SK-N-SH treated with all-trans-retinoic acid at 6 μM for 48 hours (cell line): ENCODE results near the gene LUC7L2.

ENCODE experiments used
- ATAC-seq: fragments of 200-7000 bp; cut with Tn5 transposase; 3 replicates; pipeline ENCODE4 v1.9.1; 2020; ENCODE audit warnings: mild to moderate bottlenecking, moderate library complexity
- ARNTL ChIP-seq: fragments of 450-650 bp; formaldehyde crosslinking; IDR thresholded peaks from 2 replicates; pipeline ENCODE4 v1.5.0; 2020; ENCODE audit warnings: low read depth, mild to moderate bottlenecking, moderate library complexity, borderline replicate concordance
- BACH2 ChIP-seq: fragments of 250-450 bp; sonication (Bioruptor Pico); IDR thresholded peaks from 2 replicates; pipeline ENCODE4 v1.9.0; 2021; ENCODE audit warnings: mild to moderate bottlenecking, borderline replicate concordance
- CSDC2 ChIP-seq: fragments of 250-450 bp; sonication (Bioruptor Pico); IDR thresholded peaks from 2 replicates; pipeline ENCODE4 v1.5.0; 2020; ENCODE audit warnings: mild to moderate bottlenecking, moderate library complexity
- CSRNP3 ChIP-seq: fragments of 250-450 bp; sonication (Bioruptor Pico); IDR thresholded peaks from 2 replicates; pipeline ENCODE4 v1.5.1; 2021; ENCODE audit warnings: mild to moderate bottlenecking, moderate library complexity
- ESRRG ChIP-seq: fragments of 250-450 bp; sonication (Bioruptor Pico); IDR thresholded peaks from 2 replicates; pipeline ENCODE4 v1.6.1; 2021; ENCODE audit warnings: mild to moderate bottlenecking
- GLIS3 ChIP-seq: fragments of 250-450 bp; sonication (Bioruptor Pico); IDR thresholded peaks from 2 replicates; pipeline ENCODE4 v1.5.0; 2020; ENCODE audit warnings: mild to moderate bottlenecking, moderate library complexity
- ISL1 ChIP-seq: fragments of 250-450 bp; sonication (Bioruptor Pico); IDR thresholded peaks from 2 replicates; pipeline ENCODE4 v2.1.2; 2022; ENCODE audit warnings: mild to moderate bottlenecking, moderate library complexity
- OSR1 ChIP-seq: fragments of 250-450 bp; sonication (Bioruptor Pico); IDR thresholded peaks from 2 replicates; pipeline ENCODE4 v1.8.0; 2022; ENCODE audit warnings: moderate library complexity, mild to moderate bottlenecking, inconsistent platforms
- RARB ChIP-seq: fragments of 250-450 bp; sonication (Bioruptor Pico); IDR thresholded peaks from 2 replicates; pipeline ENCODE4 v1.8.0; 2021; ENCODE audit warnings: mild to moderate bottlenecking, moderate library complexity
- SNAI2 ChIP-seq: fragments of 250-450 bp; sonication (Bioruptor Pico); IDR thresholded peaks from 2 replicates; pipeline ENCODE4 v1.5.0; 2020; ENCODE audit warnings: mild to moderate bottlenecking, moderate library complexity
- TCF4 ChIP-seq: fragments of 250-450 bp; sonication (Bioruptor Pico); IDR thresholded peaks from 2 replicates; pipeline ENCODE4 v1.8.0; 2021; ENCODE audit warnings: mild to moderate bottlenecking, moderate library complexity, borderline replicate concordance
- TOX ChIP-seq: fragments of 250-450 bp; sonication (Bioruptor Pico); IDR thresholded peaks from 2 replicates; pipeline ENCODE4 v1.8.0; 2021; ENCODE audit warnings: mild to moderate bottlenecking, moderate library complexity, borderline replicate concordance
- ZC3H10 ChIP-seq: fragments of 250-450 bp; sonication (Bioruptor Pico); IDR thresholded peaks from 2 replicates; pipeline ENCODE4 v1.5.1; 2021; ENCODE audit warnings: mild to moderate bottlenecking, moderate library complexity
- ZFP3 ChIP-seq: fragments of 250-450 bp; sonication (Bioruptor Pico); IDR thresholded peaks from 2 replicates; pipeline ENCODE4 v1.5.0; 2020; ENCODE audit warnings: mild to moderate bottlenecking, moderate library complexity
- ZFP30 ChIP-seq: fragments of 450-650 bp; formaldehyde crosslinking; IDR thresholded peaks from 2 replicates; pipeline ENCODE4 v1.5.0; 2022; ENCODE audit warnings: mild to moderate bottlenecking, moderate library complexity
- ZNF565 ChIP-seq: fragments of 450-650 bp; formaldehyde crosslinking; conservative IDR thresholded peaks from 2 replicates; pipeline ENCODE4 v1.5.0; 2020; ENCODE audit warnings: low read depth, mild to moderate bottlenecking, moderate library complexity
- ZNF70 ChIP-seq: fragments of 450-650 bp; formaldehyde crosslinking; IDR thresholded peaks from 2 replicates; pipeline ENCODE4 v1.5.0; 2020; ENCODE audit warnings: mild to moderate bottlenecking, moderate library complexity
- ZNF8 ChIP-seq: fragments of 450-650 bp; formaldehyde crosslinking; IDR thresholded peaks from 2 replicates; pipeline ENCODE4 v1.5.0; 2020; ENCODE audit warnings: mild to moderate bottlenecking, moderate library complexity
- TF ChIP-seq, protein P1 (sequence below): fragments of 250-450 bp; sonication (Bioruptor Pico); IDR thresholded peaks from 2 replicates; pipeline ENCODE4 v1.8.0; 2020; ENCODE audit warnings: mild to moderate bottlenecking, moderate library complexity, borderline replicate concordance
- TF ChIP-seq, protein P2 (sequence below): fragments of 250-450 bp; sonication (Bioruptor Pico); IDR thresholded peaks from 2 replicates; pipeline ENCODE4 v1.5.0; 2020; ENCODE audit warnings: mild to moderate bottlenecking, moderate library complexity
- TF ChIP-seq, protein P3 (sequence below): fragments of 250-450 bp; sonication (Bioruptor Pico); IDR thresholded peaks from 2 replicates; pipeline ENCODE4 v1.5.1; 2020; ENCODE audit warnings: low read depth, mild to moderate bottlenecking, moderate library complexity

LUC7L2 gene

DNA sequence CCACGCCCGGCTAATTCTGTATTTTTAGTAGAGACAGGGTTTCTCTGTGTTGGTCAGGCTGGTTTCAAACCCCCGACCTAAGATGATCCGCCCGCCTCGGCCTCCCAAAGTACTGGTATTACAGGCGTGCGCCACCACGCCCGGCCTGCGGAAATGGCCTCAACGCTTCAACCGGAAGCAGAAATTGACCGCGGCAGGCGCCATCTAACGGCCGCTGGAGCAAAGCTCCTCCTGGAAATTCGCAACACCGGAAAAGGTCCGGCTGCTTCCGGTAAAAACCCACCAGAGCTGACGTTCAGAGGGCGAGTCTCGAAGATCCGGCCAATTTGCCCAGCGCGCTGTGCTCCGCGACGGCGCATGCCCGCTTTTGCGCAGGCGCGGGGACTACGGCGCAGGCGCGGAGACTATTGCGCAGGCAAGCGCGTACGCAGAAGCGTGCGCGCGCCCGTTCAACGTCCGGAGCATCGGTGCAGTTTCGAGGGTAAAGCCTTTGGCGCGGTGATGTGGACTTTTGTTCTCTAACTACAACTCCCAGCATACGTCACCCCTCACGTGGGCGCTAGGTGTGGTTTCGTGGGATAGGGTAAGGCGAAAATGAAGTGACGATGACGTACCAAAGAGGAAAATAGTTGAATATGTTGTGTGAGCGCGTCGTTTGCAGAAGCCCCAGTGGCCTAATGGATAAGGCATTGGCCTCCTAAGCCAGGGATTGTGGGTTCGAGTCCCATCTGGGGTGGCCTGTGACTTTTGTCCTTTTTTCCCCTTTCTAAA is 19.5 kb upstream of the LUC7L2 start (continued):
- TF ChIP-seq, protein P1, sequence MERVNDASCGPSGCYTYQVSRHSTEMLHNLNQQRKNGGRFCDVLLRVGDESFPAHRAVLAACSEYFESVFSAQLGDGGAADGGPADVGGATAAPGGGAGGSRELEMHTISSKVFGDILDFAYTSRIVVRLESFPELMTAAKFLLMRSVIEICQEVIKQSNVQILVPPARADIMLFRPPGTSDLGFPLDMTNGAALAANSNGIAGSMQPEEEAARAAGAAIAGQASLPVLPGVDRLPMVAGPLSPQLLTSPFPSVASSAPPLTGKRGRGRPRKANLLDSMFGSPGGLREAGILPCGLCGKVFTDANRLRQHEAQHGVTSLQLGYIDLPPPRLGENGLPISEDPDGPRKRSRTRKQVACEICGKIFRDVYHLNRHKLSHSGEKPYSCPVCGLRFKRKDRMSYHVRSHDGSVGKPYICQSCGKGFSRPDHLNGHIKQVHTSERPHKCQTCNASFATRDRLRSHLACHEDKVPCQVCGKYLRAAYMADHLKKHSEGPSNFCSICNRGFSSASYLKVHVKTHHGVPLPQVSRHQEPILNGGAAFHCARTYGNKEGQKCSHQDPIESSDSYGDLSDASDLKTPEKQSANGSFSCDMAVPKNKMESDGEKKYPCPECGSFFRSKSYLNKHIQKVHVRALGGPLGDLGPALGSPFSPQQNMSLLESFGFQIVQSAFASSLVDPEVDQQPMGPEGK (CRISPR knock-in tag) = no peak
- peak; percentile 37; the same call in 1 of the 2 replicates for TF ChIP-seq ZFP30 (CRISPR knock-in tag)
- TF ChIP-seq CSRNP3 (CRISPR knock-in tag) = peak; percentile 83; the same call in 1 of the 2 replicates
- no peak for TF ChIP-seq TCF4 (CRISPR knock-in tag)
- TF ChIP-seq GLIS3 = 0 out of 2 replicates have a peak, but pooled peaks have one; percentile 65
- peak; percentile 77; the same call in 1 of the 2 replicates for TF ChIP-seq ZNF565
- no peak for TF ChIP-seq TOX
- no peak for TF ChIP-seq OSR1
- TF ChIP-seq, protein P2, sequence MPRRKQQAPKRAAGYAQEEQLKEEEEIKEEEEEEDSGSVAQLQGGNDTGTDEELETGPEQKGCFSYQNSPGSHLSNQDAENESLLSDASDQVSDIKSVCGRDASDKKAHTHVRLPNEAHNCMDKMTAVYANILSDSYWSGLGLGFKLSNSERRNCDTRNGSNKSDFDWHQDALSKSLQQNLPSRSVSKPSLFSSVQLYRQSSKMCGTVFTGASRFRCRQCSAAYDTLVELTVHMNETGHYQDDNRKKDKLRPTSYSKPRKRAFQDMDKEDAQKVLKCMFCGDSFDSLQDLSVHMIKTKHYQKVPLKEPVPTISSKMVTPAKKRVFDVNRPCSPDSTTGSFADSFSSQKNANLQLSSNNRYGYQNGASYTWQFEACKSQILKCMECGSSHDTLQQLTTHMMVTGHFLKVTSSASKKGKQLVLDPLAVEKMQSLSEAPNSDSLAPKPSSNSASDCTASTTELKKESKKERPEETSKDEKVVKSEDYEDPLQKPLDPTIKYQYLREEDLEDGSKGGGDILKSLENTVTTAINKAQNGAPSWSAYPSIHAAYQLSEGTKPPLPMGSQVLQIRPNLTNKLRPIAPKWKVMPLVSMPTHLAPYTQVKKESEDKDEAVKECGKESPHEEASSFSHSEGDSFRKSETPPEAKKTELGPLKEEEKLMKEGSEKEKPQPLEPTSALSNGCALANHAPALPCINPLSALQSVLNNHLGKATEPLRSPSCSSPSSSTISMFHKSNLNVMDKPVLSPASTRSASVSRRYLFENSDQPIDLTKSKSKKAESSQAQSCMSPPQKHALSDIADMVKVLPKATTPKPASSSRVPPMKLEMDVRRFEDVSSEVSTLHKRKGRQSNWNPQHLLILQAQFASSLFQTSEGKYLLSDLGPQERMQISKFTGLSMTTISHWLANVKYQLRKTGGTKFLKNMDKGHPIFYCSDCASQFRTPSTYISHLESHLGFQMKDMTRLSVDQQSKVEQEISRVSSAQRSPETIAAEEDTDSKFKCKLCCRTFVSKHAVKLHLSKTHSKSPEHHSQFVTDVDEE (CRISPR knock-in tag) = peak; percentile 96
- TF ChIP-seq ARNTL (CRISPR knock-in tag) = no peak
- no peak for TF ChIP-seq RARB (CRISPR knock-in tag)

DNA sequence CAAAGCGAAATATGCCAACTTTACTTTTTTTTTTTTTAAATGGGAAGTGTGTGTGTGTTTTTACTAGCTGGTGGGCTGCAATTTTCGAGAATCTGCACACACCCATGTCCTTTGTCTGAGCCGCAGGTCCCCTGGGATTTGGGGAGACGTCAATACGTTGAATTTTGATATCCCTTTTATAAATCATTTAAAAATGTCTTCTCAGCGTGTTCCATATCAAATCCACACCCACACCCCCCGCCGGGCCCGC is 19.0 kb upstream of the LUC7L2 start:
- TF ChIP-seq TOX = 0 out of 2 replicates have a peak, but pooled peaks have one; percentile 20
- 0 out of 2 replicates have a peak, but pooled peaks have one; percentile 68 for TF ChIP-seq SNAI2 (CRISPR knock-in tag)
- TF ChIP-seq ISL1 (CRISPR knock-in tag) = no peak
- ATAC-seq = no peak

DNA sequence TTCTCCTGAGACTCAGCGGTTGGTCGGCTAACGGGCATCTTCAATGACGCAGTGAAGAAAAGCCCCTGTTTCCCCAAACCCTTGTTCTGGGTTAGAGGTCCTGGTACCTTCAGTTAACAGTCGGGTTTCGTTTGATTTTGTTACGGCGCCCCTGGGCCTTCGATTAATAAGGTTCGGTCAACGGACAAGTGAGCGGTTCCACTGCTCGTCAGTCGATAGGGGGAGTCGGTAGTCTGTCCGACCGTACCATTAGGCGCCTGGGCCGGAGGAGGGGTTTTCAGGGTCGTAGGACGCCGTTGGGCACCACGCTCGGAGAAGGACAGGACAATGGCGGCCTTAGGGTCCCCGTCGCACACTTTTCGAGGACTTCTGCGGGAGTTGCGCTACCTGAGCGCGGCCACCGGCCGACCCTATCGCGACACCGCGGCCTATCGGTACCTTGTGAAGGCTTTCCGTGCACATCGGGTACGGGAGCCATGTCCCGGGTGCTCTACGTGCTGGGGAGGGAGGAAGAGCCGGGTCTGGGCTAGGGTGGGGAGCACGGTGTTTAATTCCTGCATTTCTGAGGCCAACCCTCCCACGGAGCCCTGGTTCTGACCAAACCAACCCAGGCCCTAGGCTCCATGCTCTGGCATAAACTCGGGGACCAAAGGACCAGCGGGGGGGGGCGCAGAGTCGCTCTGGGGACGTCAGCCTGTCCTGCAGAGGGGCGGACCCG is 18.5 kb upstream of the LUC7L2 start, which contains the start of gene FMC1:
FMC1 (plus strand) TSS at position 280 of the 718 bp plus-strand sequence; CDS start at position 328, 48 bp downstream.
- peak; percentile 86 for ATAC-seq
- no peak for TF ChIP-seq SNAI2 (CRISPR knock-in tag)
- TF ChIP-seq, protein P2 (CRISPR knock-in tag) = peak; percentile 77
- TF ChIP-seq ARNTL (CRISPR knock-in tag) = no peak
- TF ChIP-seq BACH2 (CRISPR knock-in tag) = no peak
- no peak for TF ChIP-seq ZNF70
- TF ChIP-seq, protein P3, sequence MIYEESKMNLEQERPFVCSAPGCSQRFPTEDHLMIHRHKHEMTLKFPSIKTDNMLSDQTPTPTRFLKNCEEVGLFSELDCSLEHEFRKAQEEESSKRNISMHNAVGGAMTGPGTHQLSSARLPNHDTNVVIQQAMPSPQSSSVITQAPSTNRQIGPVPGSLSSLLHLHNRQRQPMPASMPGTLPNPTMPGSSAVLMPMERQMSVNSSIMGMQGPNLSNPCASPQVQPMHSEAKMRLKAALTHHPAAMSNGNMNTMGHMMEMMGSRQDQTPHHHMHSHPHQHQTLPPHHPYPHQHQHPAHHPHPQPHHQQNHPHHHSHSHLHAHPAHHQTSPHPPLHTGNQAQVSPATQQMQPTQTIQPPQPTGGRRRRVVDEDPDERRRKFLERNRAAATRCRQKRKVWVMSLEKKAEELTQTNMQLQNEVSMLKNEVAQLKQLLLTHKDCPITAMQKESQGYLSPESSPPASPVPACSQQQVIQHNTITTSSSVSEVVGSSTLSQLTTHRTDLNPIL = no peak
- TF ChIP-seq ZNF8 (CRISPR knock-in tag) = no peak
- TF ChIP-seq ZFP3 (CRISPR knock-in tag) = peak; percentile 84; the same call in 1 of the 2 replicates
- no peak for TF ChIP-seq ZFP30 (CRISPR knock-in tag)
- TF ChIP-seq ZNF565 = no peak
- no peak; the same call in none of the 2 replicates for TF ChIP-seq TCF4 (CRISPR knock-in tag)
- TF ChIP-seq TOX = 0 out of 2 replicates have a peak, but pooled peaks have one; percentile 26
- no peak for TF ChIP-seq ZC3H10 (CRISPR knock-in tag)
- TF ChIP-seq ESRRG (CRISPR knock-in tag) = no peak
- TF ChIP-seq, protein P1 (CRISPR knock-in tag) = peak; percentile 91; the same call in 1 of the 2 replicates
- TF ChIP-seq CSRNP3 (CRISPR knock-in tag) = peak; percentile 47; the same call in 1 of the 2 replicates
- TF ChIP-seq CSDC2 (CRISPR knock-in tag) = 0 out of 2 replicates have a peak, but pooled peaks have one; percentile 92
- no peak for TF ChIP-seq RARB (CRISPR knock-in tag)
